Trophoblast cell (in vitro differentiated cells and primary cell): ENCODE measurements around the gene NSG1.

Experiments
- DNase-seq, 2 donors: peaks; one replicate each; pipeline ENCODE4 v3.0.0-alpha.2; 2016
- H2AFZ ChIP-seq: 2 replicates; pipeline ENCODE4 v1.6.1; 2013; ENCODE audit warnings: low read length, moderate library complexity, mild to moderate bottlenecking; ENCODE audit not compliant: insufficient read depth, poor library complexity
- H2AK5ac ChIP-seq: 2 replicates; pipeline ENCODE4 v1.6.1; 2013; ENCODE audit warnings: mild to moderate bottlenecking, low read length
- H2BK120ac ChIP-seq: 2 replicates; pipeline ENCODE4 v1.6.1; 2013; ENCODE audit warnings: low read length, mild to moderate bottlenecking, moderate library complexity; ENCODE audit not compliant: insufficient read depth, poor library complexity
- H2BK12ac ChIP-seq: 2 replicates; pipeline ENCODE4 v1.6.1; 2013; ENCODE audit warnings: mild to moderate bottlenecking, low read length, moderate library complexity
- H2BK5ac ChIP-seq: 2 replicates; pipeline ENCODE4 v1.6.1; 2013; ENCODE audit warnings: low read length, low read depth, moderate library complexity, mild to moderate bottlenecking; ENCODE audit not compliant: poor library complexity
- H3K14ac ChIP-seq: 2 replicates; pipeline ENCODE4 v1.6.1; 2013; ENCODE audit warnings: mild to moderate bottlenecking, low read length
- H3K18ac ChIP-seq: 2 replicates; pipeline ENCODE4 v1.6.1; 2013; ENCODE audit warnings: mild to moderate bottlenecking, low read length
- H3K23ac ChIP-seq: 2 replicates; pipeline ENCODE4 v1.6.1; 2013; ENCODE audit warnings: low read length
- H3K27ac ChIP-seq: 2 replicates; pipeline ENCODE4 v1.5.1; 2013; ENCODE audit warnings: low read depth, mild to moderate bottlenecking, inconsistent platforms, low read length, moderate library complexity
- H3K27me3 ChIP-seq: 2 replicates; pipeline ENCODE4 v1.6.1; 2013; ENCODE audit warnings: inconsistent platforms, mild to moderate bottlenecking, low read length, moderate library complexity; ENCODE audit not compliant: insufficient read depth
- H3K36me3 ChIP-seq, 2 experiments: 1 replicate in 1 of 2; 2 replicates in 1 of 2; pipeline ENCODE4 v1.6.1; 2013; ENCODE audit warnings: low read length in 2 of 2, mild to moderate bottlenecking in 2 of 2, moderate library complexity in 1 of 2; ENCODE audit not compliant: insufficient read depth in 2 of 2, control insufficient read depth in 1 of 2
- H3K4ac ChIP-seq: 2 replicates; pipeline ENCODE4 v1.6.1; 2013; ENCODE audit warnings: low read depth, mild to moderate bottlenecking, low read length, moderate library complexity
- H3K4me1 ChIP-seq, 2 experiments: 1 replicate in 1 of 2; 2 replicates in 1 of 2; pipeline ENCODE4 v1.6.1; 2013; ENCODE audit warnings: low read length in 2 of 2, mild to moderate bottlenecking in 2 of 2, moderate library complexity in 1 of 2; ENCODE audit not compliant: insufficient read depth in 2 of 2, control insufficient read depth in 1 of 2
- H3K4me2 ChIP-seq: 2 replicates; pipeline ENCODE4 v1.6.1; 2013; ENCODE audit warnings: inconsistent platforms, mild to moderate bottlenecking, low read length, moderate library complexity
- H3K4me3 ChIP-seq: 2 replicates; pipeline ENCODE4 v1.5.1; 2013; ENCODE audit warnings: mild to moderate bottlenecking, low read depth, low read length, inconsistent platforms
- H3K79me1 ChIP-seq: one replicate; pipeline ENCODE4 v1.6.1; 2013; ENCODE audit warnings: low read length
- H3K79me2 ChIP-seq: 2 replicates; pipeline ENCODE4 v1.6.1; 2013; ENCODE audit warnings: low read length, mild to moderate bottlenecking; ENCODE audit not compliant: control insufficient read depth, insufficient read depth, poor library complexity
- H3K9ac ChIP-seq: 2 replicates; pipeline ENCODE4 v1.6.1; 2013; ENCODE audit warnings: mild to moderate bottlenecking, low read length
- H3K9me3 ChIP-seq: 2 replicates; pipeline ENCODE4 v1.6.1; 2013; ENCODE audit warnings: low read depth, mild to moderate bottlenecking, control low read depth, inconsistent platforms, low read length; ENCODE audit not compliant: insufficient read depth
- H4K12ac ChIP-seq: 2 replicates; pipeline ENCODE4 v1.6.1; 2013; ENCODE audit warnings: low read depth, mild to moderate bottlenecking, low read length, moderate library complexity
- H4K8ac ChIP-seq: 2 replicates; pipeline ENCODE4 v1.6.1; 2013; ENCODE audit warnings: low read depth, mild to moderate bottlenecking, low read length, moderate library complexity
- H4K91ac ChIP-seq: one replicate; pipeline ENCODE4 v1.6.1; 2013; ENCODE audit warnings: low read depth, mild to moderate bottlenecking, low read length, moderate library complexity
- WGBS: extraction: QIAGEN DNeasy Blood & Tissue Kit; methylation state at CpG from one replicate; pipeline ENCODE4 v1.1.7; 2013; ENCODE audit warnings: missing lambda C conversion rate; ENCODE audit not compliant: insufficient read length, insufficient coverage; ENCODE audit errors: extremely low coverage; 5-methylcytosine and 5-hydroxymethylcytosine counted together

NSG1 gene

GRCh38 chr4:4446434-4446833 is 59.5 kb downstream of the NSG1 start:
- Histone ChIP-seq H3K23ac (no peak overlapping the region), H2BK12ac (no peak overlapping the region), H3K4me1 (peaks cover 4 to 7% of the 10 kb centered on the region in 2 experiments), H3K18ac (no peak overlapping the region), H4K12ac (no peak overlapping the region), H2AFZ (no peak overlapping the region), H3K36me3 (no peaks in the 10 kb centered on the region), H3K9ac (no peak overlapping the region), H3K4me2 (no peak overlapping the region), H3K14ac (no peak overlapping the region), H3K27ac (no peak overlapping the region), H3K9me3 (no peaks in the 10 kb centered on the region), H4K8ac (no peak overlapping the region), H2BK5ac (no peak overlapping the region), H3K4ac (no peak overlapping the region), H2AK5ac (no peak overlapping the region), H3K79me1 (peaks cover 13% of the 10 kb centered on the region), H4K91ac (no peak overlapping the region), H3K27me3 (no peaks in the 10 kb centered on the region), H3K79me2 (peaks cover 3% of the 10 kb centered on the region), H2BK120ac (no peak overlapping the region), H3K4me3 (no peak overlapping the region)
- peak; percentile 31 to 71 for DNase-seq

GRCh38 chr4:4455210-4455865 is 68.4 kb downstream of the NSG1 start:
- H3K27me3 ChIP-seq: no peaks in the 10 kb centered on the region
- no CpG with 5 or more reads among the region's 5 CpGs for WGBS
- H2AK5ac ChIP-seq: peak overlapping the region; percentile 71
- H3K4me1 ChIP-seq: peaks cover 19 to 30% of the 10 kb centered on the region in 2 experiments
- H3K9ac ChIP-seq: no peak overlapping the region
- H3K79me1 ChIP-seq: peaks cover 33% of the 10 kb centered on the region
- H3K4ac ChIP-seq: peak overlapping the region; percentile 76
- no peak overlapping the region for H3K4me2 ChIP-seq
- peaks cover 4% of the 10 kb centered on the region for H3K79me2 ChIP-seq
- DNase-seq: no peak
- peak overlapping the region; percentile 87 for H3K27ac ChIP-seq
- no peak overlapping the region for H2AFZ ChIP-seq
- H4K91ac ChIP-seq: peak overlapping the region; percentile 90
- peak overlapping the region; percentile 96 for H2BK12ac ChIP-seq
- peaks cover 5 to 7% of the 10 kb centered on the region in 2 experiments for H3K36me3 ChIP-seq
- H4K8ac ChIP-seq: peak overlapping the region; percentile 17
- H3K14ac ChIP-seq: peak overlapping the region; percentile 80
- no peaks in the 10 kb centered on the region for H3K9me3 ChIP-seq
- H3K18ac ChIP-seq: peak overlapping the region; percentile 86
- H2BK5ac ChIP-seq: peak overlapping the region; percentile 94
- H2BK120ac ChIP-seq: peak overlapping the region; percentile 65
- no peak overlapping the region for H3K4me3 ChIP-seq
- H4K12ac ChIP-seq: peak overlapping the region; percentile 37
- no peak overlapping the region for H3K23ac ChIP-seq

DNA sequence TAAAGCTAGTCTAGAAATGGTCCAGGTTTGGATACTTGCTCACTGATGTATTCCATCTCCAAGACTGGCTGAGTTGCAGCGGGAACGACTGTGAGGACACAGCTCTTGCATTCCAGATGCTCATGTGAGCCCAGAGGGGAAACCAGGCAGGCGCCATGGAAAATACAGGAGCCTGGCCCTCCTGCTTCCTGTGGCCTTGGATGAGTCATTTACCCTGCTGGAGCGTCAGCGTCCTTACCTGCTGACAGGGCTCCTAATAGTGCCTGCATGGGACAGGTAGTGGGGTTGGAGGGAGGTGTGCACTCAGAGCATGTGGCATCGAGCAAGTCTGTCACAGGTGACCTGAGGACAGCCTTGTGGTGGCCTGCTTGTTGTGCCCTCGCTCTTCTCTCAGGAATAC is 69.4 kb downstream of the NSG1 start:
- Histone ChIP-seq H3K27ac (peak overlapping the region; percentile 87), H3K9ac (no peak overlapping the region), H2AFZ (peak overlapping the region; percentile 20), H4K91ac (peak overlapping the region; percentile 100), H3K4ac (peak overlapping the region; percentile 87), H3K4me3 (no peak overlapping the region), H4K12ac (peak overlapping the region; percentile 48), H2BK120ac (peak overlapping the region; percentile 98), H3K4me1 (peaks cover 19 to 30% of the 10 kb centered on the region in 2 experiments), H3K9me3 (no peaks in the 10 kb centered on the region), H2BK5ac (peak overlapping the region; percentile 98), H3K4me2 (no peak overlapping the region), H3K79me2 (peaks cover 4% of the 10 kb centered on the region), H3K18ac (peak overlapping the region; percentile 97), H3K36me3 (peaks cover 5 to 7% of the 10 kb centered on the region in 2 experiments), H3K14ac (peak overlapping the region; percentile 98), H2AK5ac (peak overlapping the region; percentile 99), H3K27me3 (no peaks in the 10 kb centered on the region), H2BK12ac (peak overlapping the region; percentile 100), H4K8ac (peak overlapping the region; percentile 84), H3K23ac (no peak overlapping the region), H3K79me1 (peaks cover 33% of the 10 kb centered on the region)
- DNase-seq: peak; percentile 65 to 80
- WGBS: no CpG with 5 or more reads among the region's 7 CpGs

GRCh38 chr4:4456816-4457578 is 70.1 kb downstream of the NSG1 start:
- no peak overlapping the region for H3K4me3 ChIP-seq
- no peak for DNase-seq
- no peaks in the 10 kb centered on the region for H3K27me3 ChIP-seq
- H3K4me2 ChIP-seq: no peak overlapping the region
- H3K79me2 ChIP-seq: peaks cover 4% of the 10 kb centered on the region
- peak overlapping the region; percentile 87 for H3K27ac ChIP-seq
- H3K23ac ChIP-seq: no peak overlapping the region
- peak overlapping the region; percentile 84 for H4K8ac ChIP-seq
- peak overlapping the region; percentile 100 for H4K91ac ChIP-seq
- peak overlapping the region; percentile 98 for H2BK5ac ChIP-seq
- H3K14ac ChIP-seq: peak overlapping the region; percentile 98
- no peak overlapping the region for H3K9ac ChIP-seq
- H2BK120ac ChIP-seq: peak overlapping the region; percentile 98
- no CpG with 5 or more reads among the region's 8 CpGs for WGBS
- peak overlapping the region; percentile 99 for H2AK5ac ChIP-seq
- H3K79me1 ChIP-seq: peaks cover 33% of the 10 kb centered on the region
- H3K36me3 ChIP-seq: peaks cover 5 to 7% of the 10 kb centered on the region in 2 experiments
- H2AFZ ChIP-seq: peak overlapping the region; percentile 20
- H3K9me3 ChIP-seq: no peaks in the 10 kb centered on the region
- H3K4me1 ChIP-seq: peaks cover 24 to 33% of the 10 kb centered on the region in 2 experiments
- peak overlapping the region; percentile 48 for H4K12ac ChIP-seq
- peak overlapping the region; percentile 100 for H2BK12ac ChIP-seq
- peak overlapping the region; percentile 87 for H3K4ac ChIP-seq
- H3K18ac ChIP-seq: peak overlapping the region; percentile 97
